HG03135 (cell line): ENCODE measurements around the gene PTGES2.
"Not testable (repeated sequence)": the region's sequence is repeated elsewhere in the genome, so short reads cannot be mapped to it uniquely, and the experiment has no call there.

ENCODE experiments used
- ATAC-seq: cut with Tn5 transposase; IDR thresholded peaks from one replicate; pipeline ENCODE4 v1.9.1; 2021; ENCODE audit warnings: mild to moderate bottlenecking, moderate library complexity; ENCODE audit not compliant: unreplicated experiment

The PTGES2 gene

DNA sequence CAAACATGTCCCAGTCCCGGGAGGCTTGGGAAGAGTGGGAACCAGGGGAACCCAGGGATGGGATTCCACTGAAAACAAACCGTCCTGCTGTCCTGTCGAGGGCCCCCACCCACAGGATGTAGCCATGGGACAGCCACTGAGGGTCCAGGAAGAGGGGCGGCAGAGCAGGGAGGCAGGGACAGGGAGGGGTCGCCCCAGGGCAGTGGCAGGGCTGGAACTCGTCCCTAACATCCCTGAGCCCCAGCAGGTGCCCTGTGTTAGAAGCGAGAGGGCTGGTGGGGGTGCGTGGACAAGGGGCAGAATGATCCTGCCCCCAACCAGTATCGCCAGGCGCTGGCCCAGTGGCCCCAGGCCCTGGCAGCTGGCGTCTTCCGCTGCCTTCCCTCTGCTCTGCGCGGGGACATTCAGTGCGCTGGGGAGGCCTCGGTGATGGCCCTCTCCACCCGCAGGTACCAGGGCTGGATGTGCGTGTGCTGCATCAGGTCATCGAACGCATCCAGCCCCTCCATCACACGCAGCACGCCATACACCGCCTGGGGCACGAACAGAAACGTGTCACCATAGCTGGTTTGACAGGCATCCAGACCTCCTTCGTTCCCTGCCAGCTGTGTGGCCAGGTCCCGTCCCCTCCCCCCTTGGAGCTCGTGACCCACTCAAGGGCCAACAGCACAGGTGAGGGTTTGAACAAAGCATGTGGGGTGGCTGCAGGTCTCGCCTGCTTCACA, 6.6 kb downstream of the PTGES2 start:
- ATAC-seq: no peak

DNA sequence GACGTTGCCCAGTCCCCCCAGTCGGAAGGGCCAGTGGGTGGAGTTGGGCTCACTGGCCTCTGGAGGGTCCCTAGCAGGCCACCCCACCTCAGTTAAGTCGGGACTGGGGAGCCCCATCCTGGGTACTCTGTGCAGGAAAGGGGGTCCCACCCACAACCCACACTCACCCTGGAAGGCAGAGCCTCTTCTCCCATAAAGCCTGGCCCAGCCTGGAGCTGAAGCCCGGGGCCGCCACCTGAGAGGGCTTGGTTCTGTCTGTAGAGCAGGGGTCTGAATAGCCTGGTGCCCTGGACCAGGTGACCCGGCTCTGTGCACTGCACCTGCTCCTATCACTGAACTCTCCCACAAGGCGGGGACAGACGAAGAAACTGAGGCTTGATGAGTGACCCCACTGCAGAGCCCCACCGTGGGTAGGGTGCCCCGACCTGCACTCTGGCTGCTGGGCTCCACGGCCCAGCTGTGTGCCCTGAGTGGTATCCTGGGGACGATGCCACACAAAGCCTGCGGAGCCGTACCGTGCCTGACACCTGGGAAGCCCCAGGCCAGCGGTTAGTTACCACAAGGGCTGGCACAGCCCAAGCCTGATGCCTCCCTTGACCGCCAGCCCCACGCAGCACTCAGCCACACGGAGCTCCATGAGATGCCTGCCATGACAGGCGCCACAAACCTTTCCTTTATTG, 7.3 kb downstream of the PTGES2 start:
- ATAC-seq: no peak

DNA sequence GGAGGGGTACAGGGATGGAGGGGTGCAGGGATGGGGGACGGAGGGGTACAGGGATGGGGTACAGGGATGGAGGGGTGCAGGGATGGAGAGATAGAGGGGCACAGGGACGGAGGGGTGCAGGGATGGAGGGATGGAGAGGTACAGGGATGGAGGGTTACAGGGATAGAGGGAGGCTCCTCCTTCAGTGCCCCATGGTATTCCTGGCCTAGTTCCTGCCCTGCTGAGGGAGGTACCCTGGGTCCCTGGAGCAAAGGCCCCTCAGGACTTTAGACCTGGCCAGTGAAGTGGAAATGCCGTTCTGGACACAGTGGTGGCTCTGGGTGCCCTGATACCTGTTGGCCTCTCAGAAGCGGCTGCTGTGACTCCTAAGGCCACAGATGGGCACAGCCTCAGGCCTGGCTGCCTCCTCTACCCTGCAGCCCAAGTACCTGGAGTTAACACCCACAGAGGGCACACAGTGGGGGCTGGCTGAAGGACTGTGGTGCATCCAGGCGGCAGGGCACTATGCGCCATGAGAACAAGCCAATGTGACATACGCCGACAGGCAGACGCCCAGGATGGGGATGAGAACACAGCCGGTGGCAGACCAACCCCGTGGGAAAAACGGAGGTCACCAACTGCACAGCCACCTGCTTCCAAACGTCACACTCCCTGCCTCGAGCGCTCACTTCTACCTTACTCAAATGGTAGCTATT, 8.4 kb downstream of the PTGES2 start:
- no peak for ATAC-seq

DNA sequence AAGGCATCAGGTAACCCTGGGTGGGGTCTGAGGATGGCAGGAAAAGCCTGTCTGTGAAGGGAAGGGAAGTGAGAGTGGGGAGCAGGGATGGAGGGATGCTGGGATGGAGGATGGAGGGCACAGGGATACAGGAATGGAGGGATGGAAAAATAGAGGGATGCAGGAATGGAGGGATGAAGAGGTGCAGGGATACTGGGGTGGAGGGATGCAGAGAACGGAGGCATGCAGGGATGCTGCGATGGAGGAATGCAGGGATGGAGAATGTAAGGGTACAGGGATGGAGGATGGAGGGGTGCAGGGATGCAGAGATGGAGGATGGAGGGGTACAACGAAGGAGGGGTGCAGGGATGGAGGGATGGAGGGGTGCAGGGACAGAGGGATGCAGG, 9.1 kb downstream of the PTGES2 start:
- ATAC-seq: no peak

DNA sequence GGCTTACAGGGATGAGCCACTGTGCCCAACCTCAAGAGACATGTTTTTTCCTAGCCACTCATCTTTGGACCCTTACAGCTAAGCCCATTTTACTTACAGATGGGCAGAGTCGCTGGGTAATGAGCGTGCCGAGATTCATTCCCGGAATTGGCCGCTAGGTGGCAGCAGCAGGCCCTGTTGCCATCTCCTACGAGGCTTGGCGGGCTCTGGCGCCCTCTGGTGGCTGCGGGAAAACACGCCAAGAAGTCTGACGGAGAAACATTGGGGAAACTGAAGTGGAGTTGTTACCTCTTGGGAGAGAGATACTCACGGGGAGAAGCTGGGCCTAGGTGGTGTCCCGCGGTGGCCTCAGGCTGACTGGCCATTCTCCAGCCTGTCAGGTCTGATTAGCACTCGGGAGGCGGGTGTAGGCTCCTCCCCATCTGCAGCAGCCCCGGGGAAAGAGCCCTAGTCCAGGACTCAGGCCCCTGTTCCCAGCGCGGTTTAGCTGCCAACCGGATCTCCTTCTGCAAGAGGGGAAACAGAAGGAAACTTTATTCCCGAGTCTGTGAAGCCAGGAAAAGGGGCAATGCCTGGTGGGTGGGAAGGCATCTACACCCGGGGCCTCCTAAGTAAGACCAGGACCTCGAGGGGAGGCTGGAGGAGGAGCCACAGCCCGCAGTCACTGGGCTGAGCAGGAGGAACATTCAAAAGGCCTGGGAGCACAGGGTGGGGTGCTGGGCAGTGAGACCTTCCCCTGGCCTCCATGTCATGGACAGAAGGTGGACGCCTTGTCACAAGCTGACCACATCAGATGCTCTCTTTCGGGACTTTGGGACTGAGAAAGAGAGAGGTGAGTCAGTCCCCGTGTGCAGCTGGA, 9.7 kb downstream of the PTGES2 start:
- ATAC-seq: peak; percentile 61

DNA sequence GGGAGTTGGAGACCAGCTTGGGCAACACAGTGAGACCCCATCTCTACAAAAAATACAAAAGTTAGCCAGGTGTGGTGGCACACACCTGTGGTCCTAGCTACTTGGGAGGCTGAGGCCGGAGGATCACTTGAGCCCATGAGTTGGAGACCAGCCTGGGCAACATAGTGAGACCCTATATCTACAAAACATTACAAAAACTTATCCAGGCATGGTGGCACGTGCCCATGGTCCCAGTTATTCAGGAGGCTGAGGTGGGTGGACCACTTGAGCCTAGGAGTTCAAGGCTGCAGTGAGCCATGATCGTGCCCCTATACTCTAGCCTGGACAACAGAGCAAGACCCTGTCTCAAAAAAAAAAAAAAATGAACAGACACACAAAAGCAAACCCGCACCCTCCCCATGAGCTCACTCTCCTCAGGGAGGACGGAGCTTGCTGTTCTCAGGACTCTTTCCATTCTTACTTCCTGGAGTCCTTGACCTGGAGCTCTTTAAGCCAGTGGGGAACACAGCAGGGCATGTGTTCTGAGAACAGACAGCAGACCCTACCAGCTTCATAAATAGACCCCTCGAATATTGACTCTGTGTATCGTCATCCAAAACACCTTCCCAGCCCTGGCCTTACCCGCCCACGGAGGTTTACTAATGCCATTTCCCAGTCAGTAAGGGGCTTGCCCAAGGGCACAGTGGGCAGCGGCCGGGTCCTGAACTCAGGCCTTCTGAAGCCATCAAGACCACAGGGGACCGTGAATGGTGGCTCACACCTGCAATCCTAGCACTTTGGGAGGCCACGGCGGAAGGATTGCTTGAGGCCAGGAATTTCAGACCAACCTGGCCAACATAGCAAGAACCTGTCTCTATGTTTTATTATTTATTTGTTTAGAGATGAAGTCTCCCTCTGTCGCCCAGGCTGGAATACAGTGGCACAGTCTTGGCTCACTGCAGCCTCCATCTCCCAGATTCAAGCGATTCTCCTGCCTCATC, 11.1 kb downstream of the PTGES2 start:
- no peak for ATAC-seq

DNA sequence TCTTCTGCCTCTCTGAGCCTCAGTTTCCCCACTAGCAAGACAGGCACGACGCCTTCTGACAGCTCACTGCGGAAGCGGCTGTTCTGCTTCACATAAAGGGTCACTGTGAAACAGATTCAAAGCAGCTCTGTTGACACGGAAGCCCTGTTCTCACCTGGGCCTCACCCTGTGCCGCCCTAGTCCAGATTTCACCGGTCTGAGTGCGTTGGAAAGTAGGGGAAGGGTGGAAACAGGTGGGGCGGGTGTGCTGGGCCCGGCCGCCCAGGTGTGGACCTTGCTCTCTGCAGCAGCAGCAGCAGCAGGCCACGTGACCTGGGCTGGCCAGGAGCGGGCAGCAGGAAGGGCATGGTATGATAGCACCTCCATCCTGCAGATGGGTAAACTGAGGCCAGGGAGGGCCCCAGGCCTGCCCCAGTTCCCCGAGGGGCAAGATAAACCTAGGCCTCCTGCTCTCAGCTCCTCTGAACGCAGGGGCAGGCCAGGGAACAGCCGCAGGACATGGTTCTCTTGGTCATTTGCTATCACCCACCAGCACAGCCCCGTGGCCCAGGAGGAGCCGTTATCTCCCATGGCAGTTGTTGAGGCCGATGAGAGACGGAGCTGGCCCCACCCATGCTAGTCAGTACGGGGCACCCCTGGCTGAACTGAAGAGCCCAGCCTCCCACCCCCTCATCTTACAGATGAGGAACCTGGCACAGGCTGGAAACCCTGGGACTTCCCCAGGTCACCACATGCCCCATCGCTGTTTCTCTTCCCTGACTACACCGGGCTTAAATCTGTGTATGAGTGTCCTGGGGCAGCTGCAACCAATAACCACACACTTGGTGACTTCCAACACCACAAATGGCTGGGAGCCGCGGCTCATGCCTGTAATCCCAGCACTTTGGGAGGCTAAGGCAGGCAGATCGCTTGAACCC, 12.1 kb downstream of the PTGES2 start:
- no peak for ATAC-seq

DNA sequence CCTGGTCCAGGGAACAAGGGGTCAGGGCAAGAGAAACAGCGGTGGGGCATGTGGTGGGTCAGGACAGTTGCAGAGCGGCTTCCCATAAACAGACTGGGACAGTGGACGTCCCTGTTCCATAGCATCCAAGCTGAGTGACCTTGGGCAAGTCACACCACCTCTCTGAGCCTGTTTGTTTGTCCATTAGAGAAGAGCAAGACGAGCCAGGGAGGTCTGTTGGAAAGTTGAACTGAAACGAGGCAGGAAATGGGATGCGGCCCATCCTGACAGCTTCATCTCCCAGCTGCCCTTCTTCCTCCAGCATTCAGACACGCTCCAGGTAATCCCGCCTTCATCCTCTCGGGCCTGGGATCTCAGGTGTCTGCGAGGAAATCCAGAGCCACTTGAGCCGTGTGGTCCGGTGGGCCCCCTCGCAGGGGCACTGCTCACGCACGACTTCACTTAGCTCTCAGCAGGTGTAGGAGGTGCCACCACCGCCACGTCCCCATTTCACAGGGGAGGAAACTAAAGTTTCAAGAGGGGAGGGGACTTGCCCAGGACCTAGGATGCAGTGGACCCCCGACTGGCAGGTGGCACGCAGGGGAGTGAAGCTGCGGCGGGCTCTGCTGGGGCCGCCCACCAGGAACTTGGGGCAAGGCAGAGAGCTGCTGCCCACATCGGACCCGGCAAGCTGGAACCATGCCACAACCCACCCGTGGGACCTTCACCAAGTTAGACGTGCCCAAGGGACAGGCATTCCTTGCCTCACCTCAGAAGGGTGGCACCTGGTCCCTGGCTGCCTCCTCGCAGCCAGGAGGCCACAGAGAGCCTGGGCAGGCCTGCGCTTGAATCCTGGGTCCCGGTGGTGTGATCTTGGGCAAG, 13.0 kb downstream of the PTGES2 start:
- no peak for ATAC-seq

DNA sequence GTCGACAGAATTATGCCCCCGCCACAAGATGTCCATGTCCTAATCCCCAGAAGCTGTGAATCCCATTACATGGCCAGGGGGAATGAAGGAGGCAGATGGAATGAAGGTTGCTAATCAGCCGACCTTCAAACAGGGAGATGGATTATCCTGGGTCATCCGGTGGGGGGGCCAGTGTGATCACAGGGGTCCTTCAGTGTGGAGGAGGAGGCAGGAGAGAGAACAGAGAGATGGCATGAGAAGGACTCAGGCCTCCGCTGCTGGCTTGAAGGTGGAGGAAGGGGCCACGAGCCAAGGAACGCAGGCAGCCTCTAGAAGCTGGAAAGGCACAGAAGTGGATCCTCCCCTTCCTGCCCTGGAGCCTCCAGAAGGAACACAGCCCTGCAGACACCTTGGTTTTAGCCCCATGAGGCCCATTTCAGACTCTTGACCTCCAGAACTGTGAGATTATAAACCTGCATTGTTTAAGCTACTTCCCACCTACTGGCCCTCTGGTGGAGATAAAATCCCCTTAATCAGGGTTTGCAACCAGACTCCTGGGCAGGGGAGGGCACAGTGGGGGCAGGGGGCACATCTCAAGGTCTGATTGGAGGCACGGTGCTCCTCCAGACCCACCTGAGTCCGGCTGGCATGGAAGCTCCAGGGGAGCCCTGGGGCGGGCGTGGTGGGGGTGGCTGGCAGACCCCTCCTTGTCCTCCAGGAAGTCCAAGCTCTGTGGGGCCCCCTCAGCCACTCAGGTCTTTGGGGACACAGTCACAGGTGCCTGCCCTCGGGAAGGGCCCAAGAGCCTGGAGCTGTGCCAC, 13.8 kb downstream of the PTGES2 start:
- no peak for ATAC-seq

DNA sequence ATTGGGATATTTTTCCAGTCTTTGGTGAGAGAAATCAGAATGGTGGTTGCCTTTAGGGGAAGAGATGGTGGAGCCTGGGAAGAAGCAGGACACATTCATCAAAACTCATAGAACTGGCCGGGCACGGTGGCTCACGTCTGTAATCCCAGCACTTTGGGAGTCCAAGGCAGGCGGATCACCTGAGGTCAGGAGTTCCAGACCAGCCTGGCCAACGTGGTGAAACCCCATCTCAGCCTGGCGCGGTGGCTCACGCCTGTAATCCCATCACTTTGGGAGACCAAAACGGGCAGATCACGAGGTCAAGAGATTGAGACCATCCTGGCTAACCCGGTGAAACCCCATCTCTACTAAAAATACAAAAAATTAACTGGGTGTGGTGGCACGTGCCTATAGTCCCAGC, 15.8 kb downstream of the PTGES2 start:
- ATAC-seq: not testable (repeated sequence)

DNA sequence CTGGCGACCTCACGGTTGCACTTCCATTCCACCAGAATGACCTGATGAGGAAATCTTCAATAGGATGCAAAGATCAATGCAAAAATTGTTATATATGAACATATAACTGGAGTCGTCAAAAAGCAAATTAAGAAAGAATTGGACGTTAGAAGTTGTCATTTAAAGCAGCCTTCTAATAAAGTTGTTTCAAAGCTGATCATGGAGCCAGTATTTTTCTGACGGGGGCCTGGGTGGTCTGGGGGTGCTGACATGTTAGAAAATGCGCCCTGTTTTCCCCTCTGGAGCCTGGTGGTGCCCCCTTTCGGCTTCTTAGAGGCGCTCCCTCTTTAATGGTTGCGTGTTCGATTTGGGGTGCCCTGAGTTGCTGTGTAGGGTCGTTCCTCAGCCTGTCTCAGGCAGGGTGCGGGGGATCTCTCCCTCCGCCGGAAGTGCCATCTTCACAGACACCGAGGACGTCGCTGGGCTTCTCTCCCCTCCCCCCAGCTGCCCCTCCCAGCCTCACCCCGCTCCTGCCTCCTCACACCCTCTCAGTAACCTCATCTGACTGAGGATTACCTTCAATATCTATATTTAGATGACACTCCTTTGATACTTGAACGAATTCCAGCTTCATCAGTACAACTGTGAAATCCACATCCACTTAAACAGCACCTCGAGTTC, 18.3 kb downstream of the PTGES2 start:
- no peak for ATAC-seq

DNA sequence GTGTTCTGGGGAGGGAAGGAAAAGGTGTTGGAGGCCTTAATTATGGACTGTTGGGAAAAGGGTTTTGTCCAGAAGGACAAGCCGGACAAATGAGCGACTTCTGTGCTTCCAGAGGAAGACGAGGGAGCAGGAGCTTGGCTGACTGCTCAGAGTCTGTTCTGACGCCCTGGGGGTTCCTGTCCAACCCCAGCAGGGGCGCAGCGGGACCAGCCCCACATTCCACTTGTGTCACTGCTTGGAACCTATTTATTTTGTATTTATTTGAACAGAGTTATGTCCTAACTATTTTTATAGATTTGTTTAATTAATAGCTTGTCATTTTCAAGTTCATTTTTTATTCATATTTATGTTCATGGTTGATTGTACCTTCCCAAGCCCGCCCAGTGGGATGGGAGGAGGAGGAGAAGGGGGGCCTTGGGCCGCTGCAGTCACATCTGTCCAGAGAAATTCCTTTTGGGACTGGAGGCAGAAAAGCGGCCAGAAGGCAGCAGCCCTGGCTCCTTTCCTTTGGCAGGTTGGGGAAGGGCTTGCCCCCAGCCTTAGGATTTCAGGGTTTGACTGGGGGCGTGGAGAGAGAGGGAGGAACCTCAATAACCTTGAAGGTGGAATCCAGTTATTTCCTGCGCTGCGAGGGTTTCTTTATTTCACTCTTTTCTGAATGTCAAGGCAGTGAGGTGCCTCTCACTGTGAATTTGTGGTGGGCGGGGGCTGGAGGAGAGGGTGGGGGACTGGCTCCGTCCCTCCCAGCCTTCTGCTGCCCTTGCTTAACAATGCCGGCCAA, 19.1 kb downstream of the PTGES2 start:
- ATAC-seq: no peak

DNA sequence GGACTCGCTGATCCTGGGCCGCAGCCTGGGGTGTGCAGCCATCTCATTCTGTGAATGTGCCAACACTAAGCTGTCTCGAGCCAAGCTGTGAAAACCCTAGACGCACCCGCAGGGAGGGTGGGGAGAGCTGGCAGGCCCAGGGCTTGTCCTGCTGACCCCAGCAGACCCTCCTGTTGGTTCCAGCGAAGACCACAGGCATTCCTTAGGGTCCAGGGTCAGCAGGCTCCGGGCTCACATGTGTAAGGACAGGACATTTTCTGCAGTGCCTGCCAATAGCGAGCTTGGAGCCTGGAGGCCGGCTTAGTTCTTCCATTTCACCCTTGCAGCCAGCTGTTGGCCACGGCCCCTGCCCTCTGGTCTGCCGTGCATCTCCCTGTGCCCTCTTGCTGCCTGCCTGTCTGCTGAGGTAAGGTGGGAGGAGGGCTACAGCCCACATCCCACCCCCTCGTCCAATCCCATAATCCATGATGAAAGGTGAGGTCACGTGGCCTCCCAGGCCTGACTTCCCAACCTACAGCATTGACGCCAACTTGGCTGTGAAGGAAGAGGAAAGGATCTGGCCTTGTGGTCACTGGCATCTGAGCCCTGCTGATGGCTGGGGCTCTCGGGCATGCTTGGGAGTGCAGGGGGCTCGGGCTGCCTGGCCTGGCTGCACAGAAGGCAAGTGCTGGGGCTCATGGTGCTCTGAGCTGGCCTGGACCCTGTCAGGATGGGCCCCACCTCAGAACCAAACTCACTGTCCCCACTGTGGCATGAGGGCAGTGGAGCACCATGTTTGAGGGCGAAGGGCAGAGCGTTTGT, 19.9 kb downstream of the PTGES2 start:
- no peak for ATAC-seq

DNA sequence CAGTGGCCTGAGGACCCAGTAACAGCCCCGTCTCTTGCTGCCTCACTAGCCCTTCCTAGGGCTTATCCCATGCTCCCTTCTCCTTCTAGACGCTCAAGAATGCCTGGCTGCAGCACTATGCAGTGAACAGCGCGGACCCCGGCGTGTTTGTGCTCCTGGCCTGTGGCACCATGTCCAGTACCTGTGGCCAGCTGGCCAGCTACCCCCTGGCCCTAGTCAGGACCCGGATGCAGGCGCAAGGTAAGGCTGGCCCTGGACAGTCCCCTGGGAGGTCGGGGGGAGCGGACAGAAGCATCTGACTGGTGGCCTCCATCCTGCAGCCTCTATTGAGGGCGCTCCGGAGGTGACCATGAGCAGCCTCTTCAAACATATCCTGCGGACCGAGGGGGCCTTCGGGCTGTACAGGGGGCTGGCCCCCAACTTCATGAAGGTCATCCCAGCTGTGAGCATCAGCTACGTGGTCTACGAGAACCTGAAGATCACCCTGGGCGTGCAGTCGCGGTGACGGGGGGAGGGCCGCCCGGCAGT, 20.5 kb downstream of the PTGES2 start:
- ATAC-seq: no peak
